ENCODE measurements around the gene KANSL1.

KANSL1 gene

DNA sequence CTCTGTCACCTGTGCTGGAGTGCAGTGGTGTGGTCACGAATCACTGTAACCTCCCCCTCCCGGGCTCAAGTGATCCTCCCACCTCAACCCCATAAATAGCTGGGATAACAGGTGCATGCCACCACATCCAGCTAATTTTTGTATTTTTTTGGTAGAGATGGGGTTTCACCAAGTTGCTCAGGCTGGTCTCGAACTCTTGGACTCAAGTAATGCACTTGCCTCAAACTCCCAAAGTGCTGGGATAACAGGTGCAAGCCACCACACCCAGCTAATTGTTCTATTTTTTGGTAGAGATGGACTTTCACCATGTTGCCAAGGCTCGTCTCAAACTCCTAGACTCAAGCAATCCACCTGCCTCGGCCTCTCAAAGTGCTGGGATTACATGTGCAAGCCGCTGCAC lies 107.7 kb downstream of the KANSL1 start:
- in situ Hi-C loops (cut with HindIII; ENCODE audit: low sequenced_read_pairs): no loop called here

DNA sequence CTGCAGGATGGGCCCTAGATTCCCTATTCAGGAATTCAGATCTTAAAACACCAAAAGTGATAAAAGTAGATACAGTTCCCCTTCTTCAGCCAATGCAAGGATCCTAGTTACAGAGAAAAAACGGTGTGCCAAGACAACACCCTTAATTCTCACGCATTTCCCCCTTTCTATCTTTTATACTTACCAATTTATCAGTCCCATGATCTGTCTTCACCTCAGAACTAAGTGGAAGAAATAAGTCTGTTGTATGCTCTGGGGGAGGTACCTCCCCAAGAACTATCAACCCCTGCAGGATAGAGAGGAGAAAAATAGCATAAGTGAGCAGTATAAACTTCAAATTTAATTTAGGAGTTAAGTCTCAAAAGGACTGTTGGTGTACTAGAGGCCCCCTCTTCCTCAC lies 111.0 kb downstream of the KANSL1 start:
- in situ Hi-C loops (cut with HindIII; ENCODE audit: low sequenced_read_pairs): no loop called here

DNA sequence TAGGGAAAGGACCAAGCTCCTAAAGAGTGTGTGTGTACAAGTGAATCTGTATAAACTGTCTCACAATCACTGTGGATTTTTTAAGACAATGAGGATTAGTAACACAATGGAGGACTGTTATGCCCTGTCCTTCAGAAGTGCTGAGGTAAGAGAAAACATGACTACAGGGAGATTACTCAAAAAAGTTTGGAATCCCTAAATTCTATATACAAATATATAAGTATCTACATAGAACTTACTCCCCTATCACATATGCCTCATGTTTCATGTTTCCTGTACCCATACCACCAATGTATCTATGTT lies 112.3 kb downstream of the KANSL1 start:
- in situ Hi-C loops (cut with HindIII; ENCODE audit: low sequenced_read_pairs): no loop called here

DNA sequence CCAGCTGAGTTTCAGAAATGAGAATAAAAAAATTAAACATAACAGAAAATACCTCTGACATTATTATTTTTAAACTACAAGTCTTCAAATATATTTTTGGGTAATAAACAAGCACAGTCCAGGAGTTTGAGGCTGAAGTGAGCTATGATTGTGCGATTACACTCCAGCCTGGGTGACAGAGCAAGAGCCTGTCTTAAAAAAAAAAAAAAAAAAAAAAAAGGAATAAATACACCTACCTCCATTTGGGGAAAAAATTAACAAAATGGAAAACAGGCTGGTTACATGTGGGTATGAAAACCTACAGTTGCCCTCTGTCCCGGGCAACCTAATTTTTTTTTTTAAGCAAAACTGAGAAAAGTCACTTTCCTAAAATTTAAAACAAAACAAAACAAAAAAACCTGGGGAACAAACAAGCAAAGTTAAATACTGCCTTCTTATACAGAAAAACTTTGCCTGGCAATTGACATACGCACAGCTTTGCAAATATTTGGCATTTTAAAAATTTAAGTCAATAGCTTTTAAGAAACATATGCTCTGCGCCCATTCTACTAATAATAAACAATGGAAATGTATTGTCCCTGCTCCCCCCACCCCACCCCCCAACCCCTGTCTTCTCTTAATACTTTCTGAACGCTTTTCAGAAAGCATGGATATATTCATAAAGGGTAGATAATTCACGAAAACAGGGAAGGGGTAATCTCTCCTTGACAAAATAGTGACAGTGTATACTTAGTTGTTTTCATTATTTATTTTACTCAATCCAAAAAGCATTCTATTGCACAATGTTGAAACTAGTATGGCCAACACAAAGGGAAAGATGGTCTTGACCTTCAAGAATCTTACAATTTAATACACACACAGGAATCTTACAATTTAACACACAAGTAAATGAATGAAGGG lies 112.9 kb downstream of the KANSL1 start:
- in situ Hi-C loops (cut with HindIII; ENCODE audit: low sequenced_read_pairs): no loop called here

DNA sequence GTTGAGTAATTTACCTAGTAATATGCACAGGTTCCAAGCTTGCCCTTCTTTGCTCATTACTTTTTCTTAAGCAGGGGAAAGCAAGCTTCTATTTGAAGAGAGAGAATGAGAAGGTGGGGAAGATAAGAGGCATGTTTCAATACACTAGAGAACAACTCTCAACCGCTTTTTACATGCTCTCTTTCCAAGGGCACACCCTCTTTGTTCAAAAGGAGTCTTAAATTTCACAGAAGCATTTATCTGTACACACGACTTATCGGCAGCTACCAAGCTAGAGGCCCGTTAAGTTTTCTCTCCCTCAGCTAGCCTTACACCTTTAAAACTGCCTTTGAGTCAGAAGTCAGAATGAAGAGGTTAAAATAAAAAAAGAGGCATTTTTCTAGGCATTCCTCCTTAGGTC lies 114.6 kb downstream of the KANSL1 start:
- in situ Hi-C loops (cut with HindIII; ENCODE audit: low sequenced_read_pairs): no loop called here

DNA sequence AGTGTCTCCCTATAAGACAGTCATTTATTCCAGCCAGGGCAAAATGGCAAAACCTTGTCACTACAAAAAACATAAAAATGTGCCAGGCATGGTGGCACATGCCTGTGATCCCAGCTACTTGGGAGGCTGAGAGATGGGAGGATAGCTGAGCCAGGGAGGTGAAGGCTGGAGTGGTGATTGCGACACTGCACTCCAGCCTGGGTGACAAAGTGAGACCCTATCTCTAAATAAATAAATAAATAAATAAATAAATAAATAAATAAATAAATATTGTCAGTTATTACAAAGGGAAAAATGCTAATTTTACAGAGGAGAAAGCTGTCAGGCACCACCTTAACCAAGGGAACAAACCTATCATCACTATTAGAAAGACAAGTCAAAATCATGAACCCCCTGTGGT lies 118.7 kb downstream of the KANSL1 start:
- in situ Hi-C loops (cut with HindIII; ENCODE audit: low sequenced_read_pairs): no loop called here

DNA sequence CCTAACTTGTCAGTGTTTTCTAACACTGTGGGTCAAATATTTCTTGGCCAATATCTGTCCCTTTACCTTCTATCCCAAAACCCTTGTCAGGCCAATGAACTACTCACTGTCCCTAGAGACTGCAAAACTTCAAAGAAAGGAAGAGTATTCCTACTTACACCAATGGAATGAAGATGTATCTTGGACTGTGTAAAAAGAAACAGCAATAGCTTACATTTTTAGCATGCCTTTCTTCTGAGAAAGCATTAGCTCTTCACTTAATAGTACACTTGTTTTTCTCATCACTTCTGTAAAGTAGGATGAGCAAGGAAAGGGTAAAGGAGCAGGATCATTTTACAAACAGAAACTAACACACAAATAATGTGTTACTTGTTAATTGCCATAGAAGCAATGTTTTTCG lies 120.2 kb downstream of the KANSL1 start:
- in situ Hi-C loops (cut with HindIII; ENCODE audit: low sequenced_read_pairs): no loop called here

DNA sequence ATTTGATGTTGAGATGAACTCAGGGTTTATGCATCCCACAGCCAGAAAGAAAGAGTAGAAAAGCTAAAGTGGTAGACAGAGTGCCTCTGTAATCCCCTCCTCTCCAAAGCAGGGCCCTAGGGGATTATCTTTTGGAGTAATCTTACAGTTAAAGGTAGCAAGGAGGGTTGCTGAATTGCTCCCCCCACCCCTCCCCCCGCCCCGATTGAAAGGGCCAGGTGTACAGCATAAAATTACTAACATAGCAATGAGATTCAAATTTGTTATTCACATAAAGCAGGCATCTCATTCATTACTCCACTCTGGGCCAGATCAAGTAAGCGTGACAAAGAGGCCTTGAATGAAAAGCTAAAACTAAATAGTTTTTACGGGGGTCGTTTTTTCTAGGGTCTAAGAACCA lies 121.4 kb downstream of the KANSL1 start:
- in situ Hi-C loops (cut with HindIII; ENCODE audit: low sequenced_read_pairs): no loop called here

DNA sequence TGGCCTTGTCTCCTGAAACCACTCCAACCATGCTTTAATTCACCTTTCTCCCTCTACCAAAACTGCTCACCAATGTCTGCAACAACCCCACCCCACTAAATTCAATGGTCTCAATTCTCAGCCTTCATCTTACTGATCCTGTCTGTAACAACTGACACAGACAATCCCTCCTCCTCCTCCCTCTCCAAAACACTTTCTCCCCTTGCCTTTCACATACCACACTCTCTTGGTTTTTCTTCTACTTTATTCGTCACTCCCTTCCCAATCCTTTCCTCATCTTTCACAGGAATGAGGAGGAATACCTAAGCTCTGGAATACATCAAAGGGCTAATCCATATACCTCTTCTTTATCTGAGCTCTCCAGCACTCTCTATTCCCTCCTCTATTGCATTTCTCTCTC lies 128.8 kb downstream of the KANSL1 start:
- in situ Hi-C loops (cut with HindIII; ENCODE audit: low sequenced_read_pairs): no loop called here

DNA sequence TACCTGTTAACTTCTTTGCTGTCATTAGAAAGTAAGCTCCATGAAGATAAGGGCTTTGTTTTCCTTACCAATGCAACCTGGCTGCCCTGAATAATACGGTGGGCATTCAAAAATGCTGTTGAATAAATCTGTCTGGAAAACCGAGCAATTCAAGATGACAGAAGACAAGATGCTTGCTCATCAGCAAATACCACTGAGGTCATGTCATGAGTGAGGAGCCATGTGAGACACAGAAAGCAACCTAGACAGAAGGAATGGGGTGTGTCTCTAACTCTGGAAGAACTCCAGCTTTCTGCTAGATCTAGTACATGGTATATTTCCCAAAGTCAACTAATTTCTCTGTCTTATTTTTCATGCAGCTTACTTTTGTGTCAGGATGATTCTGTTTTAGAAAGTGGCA lies 130.0 kb downstream of the KANSL1 start:
- in situ Hi-C loops (cut with HindIII; ENCODE audit: low sequenced_read_pairs): no loop called here

DNA sequence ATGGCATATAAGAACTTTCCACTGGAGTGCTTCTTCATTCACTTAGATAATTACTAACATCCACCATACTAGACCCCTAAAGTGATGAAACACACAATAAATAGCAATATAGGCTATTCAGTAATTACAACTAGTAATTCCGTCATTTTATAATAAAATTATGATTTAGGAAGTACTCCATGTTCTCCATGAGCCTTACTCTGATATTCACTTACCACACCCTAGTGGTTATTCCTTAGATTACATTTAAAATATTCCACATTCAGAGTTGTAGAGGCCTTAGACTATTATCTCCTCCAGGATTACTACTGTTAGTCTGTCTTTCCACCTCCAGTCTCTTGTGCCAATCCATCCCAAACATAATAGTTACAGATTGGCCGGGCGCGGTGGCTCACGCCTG lies 131.8 kb downstream of the KANSL1 start:
- in situ Hi-C loops (cut with HindIII; ENCODE audit: low sequenced_read_pairs): no loop called here

DNA sequence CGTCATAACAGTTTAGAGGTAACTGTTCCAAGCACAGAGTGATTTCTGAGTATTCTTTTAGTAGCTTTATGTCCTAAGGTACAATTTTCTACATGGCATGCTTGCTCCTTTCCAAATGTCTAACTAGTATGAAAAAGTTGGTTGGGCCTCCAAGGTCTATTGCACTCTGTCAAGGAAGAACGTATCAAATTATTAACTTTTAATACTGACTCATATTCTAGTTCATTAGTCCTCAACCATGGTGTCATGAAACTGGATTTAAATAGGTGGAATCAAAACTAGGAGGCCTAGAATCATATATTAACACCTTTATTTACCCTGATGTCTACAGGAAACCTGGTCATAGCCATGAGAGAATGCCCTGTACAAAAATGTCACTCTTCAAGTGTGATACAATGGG lies 132.8 kb downstream of the KANSL1 start:
- in situ Hi-C loops (cut with HindIII; ENCODE audit: low sequenced_read_pairs): no loop called here

DNA sequence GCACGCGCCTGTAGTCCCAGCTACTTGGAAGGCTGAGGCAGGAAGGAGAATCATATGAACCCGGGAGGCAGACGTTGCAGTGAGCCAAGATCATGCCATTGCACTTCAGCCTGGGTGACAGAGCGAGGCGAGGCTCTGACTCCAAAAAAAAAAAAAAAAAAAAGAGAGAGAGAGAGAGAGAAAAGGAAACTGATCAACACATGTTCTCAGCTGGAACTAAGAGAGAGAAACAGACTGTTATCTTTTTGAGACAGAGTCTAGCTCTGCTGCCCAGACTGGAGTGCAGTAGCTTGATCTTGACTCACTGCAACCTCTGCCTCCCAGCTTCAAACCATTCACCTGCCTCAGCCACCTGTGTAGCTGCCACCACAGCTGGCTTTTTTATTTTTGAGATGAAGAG lies 133.7 kb downstream of the KANSL1 start:
- in situ Hi-C loops (cut with HindIII; ENCODE audit: low sequenced_read_pairs): no loop called here

DNA sequence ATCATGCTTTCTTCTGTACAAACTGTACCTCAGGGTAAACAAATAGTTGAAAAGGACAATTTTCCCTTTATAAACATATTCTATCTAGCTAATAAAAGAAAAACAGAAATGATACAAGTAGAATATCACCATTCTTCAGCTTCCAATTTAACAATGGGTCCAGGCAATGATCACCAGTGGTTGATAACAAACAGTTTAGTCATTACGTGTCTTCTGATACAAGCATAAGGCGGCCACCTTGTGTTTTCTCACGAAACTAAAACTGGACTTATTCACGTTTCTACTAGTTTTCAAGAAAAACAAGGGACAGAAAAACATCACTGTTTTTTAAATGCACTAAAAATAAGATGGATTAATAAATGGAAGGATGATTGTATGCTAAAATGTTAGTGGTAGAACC lies 135.9 kb downstream of the KANSL1 start:
- in situ Hi-C loops (cut with HindIII; ENCODE audit: low sequenced_read_pairs): no loop called here

DNA sequence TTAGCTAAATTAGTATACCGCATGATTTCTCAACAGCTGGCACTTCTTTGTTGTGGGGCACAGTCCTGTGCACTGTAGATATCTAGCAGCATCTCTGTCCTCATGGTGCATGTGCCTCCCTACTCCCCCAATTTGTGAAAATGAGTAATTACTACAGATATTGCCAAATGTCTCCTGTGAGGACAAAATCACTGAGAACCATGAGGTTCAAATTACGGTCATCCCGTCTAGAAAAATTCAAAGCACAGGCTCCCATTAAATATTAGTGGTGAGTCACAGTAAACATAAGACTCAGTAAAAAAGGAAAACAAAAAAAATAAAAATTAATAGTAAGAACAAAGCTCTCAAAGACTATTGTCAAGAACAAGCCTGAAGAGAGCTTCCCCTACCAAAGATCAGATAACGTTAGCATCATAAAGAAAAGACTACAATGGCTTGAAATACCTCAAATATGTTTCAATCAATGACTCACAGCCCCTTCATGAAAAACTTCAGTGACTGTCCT lies 136.4 kb downstream of the KANSL1 start:
- in situ Hi-C loops (cut with HindIII; ENCODE audit: low sequenced_read_pairs): no loop called here

DNA sequence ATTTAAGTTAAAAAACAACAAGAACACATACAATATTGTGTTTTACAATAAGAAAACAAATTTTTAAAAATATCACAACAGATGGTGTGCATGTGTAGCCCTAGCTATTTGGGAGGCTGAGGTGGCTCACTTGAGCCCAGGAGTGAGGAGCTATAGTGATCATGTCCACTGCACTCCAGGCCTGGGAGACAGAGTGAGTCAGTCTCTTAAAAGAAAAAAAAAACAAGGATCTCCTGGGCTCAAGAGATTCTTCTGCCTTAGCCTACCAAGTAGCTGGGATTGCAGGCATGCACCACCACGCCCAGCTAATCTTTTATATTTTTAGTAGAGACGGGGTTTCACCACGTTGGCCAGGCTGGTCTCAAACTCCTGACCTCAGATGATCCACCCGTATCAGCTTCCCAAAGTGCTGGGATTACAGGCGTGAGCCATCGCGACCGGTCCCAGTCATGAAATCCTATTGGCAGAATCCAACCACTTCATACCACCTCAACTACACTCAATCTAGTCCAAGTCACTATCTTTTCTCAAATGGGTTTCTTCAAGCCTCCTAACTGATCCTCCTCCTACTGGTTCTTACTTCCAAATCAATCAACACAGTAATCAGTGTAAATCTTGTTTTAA lies 139.2 kb downstream of the KANSL1 start:
- in situ Hi-C loops (cut with HindIII; ENCODE audit: low sequenced_read_pairs): no loop called here

DNA sequence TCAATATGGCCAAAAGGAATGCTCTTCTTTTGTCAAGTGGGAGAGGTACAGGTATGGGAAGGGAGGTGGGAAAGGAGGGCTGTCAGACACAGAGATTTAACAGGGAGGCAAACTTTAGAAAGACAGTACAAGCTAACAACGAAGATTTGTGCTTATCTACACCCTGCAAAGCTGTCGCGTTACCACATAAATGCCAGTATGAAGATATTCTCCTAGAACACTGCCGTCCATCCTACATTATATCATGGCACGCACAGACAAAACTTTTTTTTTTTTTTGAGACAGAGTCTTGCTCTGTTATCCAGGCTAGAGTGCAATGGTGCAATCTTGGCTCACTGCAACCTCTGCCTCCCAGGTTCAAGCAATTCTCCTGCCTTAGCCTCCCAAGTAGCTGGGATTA lies 143.6 kb downstream of the KANSL1 start:
- in situ Hi-C loops (cut with HindIII; ENCODE audit: low sequenced_read_pairs): no loop called here

DNA sequence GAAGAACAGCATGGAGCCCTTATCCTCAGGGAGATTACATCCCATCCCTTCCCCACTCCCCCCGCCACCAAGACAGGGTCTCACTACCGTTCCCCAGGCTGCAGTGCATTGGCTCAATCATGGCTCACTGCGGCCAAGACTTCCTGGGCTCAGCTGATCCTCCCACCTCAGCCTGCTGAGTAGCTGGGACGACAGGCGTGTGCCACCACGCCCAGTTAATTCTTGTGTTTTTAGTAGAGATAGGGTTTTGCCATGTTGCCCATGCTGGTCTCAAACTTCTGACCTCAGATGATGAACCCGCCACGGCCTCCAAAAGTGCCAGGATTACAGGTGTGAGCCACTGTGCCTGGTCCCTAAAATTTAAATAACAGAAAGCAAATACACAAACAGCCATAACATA lies 145.4 kb downstream of the KANSL1 start:
- in situ Hi-C loops (cut with HindIII; ENCODE audit: low sequenced_read_pairs): no loop called here

DNA sequence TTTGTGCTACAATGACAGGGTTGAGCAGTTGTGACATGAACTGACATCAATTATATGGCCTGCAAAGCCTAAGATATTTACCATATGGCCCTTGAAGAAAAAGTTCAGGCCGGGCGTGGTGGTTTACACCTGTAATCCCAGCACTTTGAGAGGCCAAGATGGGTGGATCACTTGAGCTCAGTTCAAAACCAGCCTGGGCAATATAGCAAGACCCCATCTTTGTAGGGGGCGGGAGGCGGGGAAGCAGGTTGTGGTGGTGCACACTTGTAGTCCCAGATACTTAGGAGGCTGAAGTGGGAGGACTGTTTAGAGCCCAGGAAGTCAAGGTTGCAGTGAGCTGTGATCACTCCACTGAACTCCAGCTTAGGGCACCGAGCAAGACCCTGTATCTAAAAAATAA lies 145.8 kb downstream of the KANSL1 start:
- in situ Hi-C loops (cut with HindIII; ENCODE audit: low sequenced_read_pairs): no loop called here

DNA sequence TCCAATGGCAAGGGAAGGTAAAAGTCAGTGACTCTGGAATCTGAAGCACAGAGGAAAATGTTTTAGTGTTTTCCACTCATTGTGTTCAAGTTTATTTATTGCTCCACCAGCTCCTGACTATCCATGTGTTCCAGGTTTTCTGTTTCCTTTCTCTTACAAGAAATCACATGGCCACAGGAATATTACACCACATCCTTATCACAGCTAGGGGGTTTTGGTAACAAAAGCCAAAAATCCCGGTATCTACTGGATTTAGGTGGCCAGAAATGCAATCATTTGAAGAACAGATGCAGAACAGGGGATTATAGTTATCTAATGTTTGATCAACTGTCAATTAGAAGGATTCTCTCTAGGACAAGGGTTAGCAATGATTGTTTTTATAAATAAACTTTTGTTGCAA lies 146.3 kb downstream of the KANSL1 start:
- in situ Hi-C loops (cut with HindIII; ENCODE audit: low sequenced_read_pairs): no loop called here

DNA sequence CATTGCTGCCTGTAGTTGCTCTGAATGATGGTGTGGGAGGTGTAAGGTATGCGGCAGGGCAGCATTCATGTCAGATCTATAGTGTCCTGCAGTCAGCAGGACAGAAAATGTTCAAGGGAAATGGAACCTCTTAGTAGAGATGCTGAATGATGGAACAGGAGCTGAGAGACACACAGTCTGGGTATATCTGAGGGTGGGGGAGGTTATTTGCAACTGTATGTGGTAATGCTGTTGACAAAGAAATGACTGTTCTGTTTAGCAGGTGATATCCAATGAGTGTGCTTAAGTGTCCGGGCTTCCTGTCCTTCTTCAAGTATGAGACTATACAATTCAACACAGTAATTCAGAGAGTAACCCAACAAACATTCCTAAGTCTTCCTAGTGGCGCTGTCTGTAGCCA lies 147.6 kb downstream of the KANSL1 start:
- in situ Hi-C loops (cut with HindIII; ENCODE audit: low sequenced_read_pairs): no loop called here

DNA sequence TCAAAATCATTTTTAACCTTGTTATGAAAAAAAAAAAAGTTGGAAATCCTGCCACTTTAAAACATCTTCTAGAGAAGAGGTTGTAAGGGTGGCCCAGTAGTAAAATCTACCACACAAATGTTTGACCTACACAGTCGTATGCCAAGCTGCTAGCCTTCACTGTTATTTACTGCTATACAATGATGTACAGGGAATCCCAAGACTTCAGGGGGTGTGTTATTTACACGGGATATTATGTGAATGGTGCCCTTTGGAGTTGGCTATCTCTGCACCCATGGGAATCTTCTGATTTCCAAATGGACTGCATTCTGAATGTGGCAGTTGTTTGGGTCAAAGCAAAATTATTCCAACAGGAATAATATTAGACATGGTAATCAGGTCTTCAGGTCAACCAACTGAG lies 148.2 kb downstream of the KANSL1 start:
- in situ Hi-C loops (cut with HindIII; ENCODE audit: low sequenced_read_pairs): no loop called here
